NB4 (cell line): ENCODE results near the gene RAP2A.

ENCODE experiments used
- CTCF ChIP-seq: IDR thresholded peaks from one replicate; pipeline ENCODE4 v1.5.1; 2012; ENCODE audit warnings: low read depth, low read length
- POLR2A ChIP-seq: IDR thresholded peaks from 2 replicates; pipeline ENCODE4 v1.6.1; 2011; ENCODE audit warnings: mild to moderate bottlenecking; ENCODE audit not compliant: insufficient read length; ENCODE audit errors: extremely low read depth

- TF ChIP-seq CTCF (no peak), POLR2A (no peak)
These were observed 1.8 kb downstream of the RAP2A start for GRCh38 chr13:97435794-97436193.
